HepG2 (cell line): ENCODE data around the gene SLC35F3. TPM values are rescaled to one million over a fixed set of nuclear protein-coding genes. Genes with fewer than 3 reads are reported as not detected.

Experiments used
- ATAC-seq: fragments of 200-7000 bp; cut with Tn5 transposase; 3 replicates; pipeline ENCODE4 v1.9.1; 2020; ENCODE audit warnings: mild to moderate bottlenecking, moderate library complexity
- BruUV-seq: library from RNA; stranded (reverse); fragments of 400-500 nt; replicated peaks from 2 replicates; lab custom pipeline; 2021; lab: Mats Ljungman, UMichigan
- CTCF ChIA-PET: fragments of 300-600 bp; formaldehyde crosslinking; extraction: SDS; loops from one replicate; lab custom pipeline; 2021; ENCODE audit warnings: low total read pairs, inconsistent platforms, low intra/inter-chr PET ratio; lab: Yijun Ruan, JAX
- POLR2A ChIA-PET: fragments of 350-600 bp; sonication (Branson Sonifier 250); formaldehyde crosslinking; loops from one replicate; lab custom pipeline; 2020; ENCODE audit warnings: antibody characterized with exemption, inconsistent platforms; lab: Yijun Ruan, JAX
- DNase-seq: peaks from one replicate; pipeline ENCODE4 v3.0.0-alpha.2; 2015; ENCODE audit warnings: low spot score
- FAIRE-seq: peaks from 3 replicates; lab custom pipeline; 2011; peaks lifted over from hg19 to GRCh38; lab: Jason Lieb, UNC
- H2AFZ ChIP-seq: one replicate; pipeline ENCODE4 v1.6.1; 2011; ENCODE audit warnings: low read length, inconsistent platforms
- H3K27ac ChIP-seq: fragments of 300-600 bp; 3 replicates; pipeline ENCODE4 v1.8.0; 2011; ENCODE audit warnings: mixed run types, mild to moderate bottlenecking, mixed read lengths, low read length, inconsistent platforms; ENCODE audit not compliant: insufficient read depth; ENCODE audit errors: extremely low read length
- H3K27me3 ChIP-seq, 2 experiments: fragments of 200-600 bp in 1 of 2; 2 replicates in 1 of 2; 3 replicates in 1 of 2; pipeline versions ENCODE4 v1.6.0 to v1.8.0; 2011; ENCODE audit warnings: low read length in 2 of 2, mild to moderate bottlenecking in 2 of 2, moderate library complexity in 2 of 2, inconsistent platforms in 1 of 2; ENCODE audit not compliant: insufficient read depth in 2 of 2, control insufficient read depth in 1 of 2
- H3K36me3 ChIP-seq, 2 experiments: fragments of 200-600 bp in 1 of 2; replicated peaks in 1 of 2; 2 replicates in 1 of 2; 3 replicates in 1 of 2; pipeline versions ENCODE4 v1.5.1 to v1.8.0; 2011; ENCODE audit warnings: low read length in 2 of 2, inconsistent platforms in 1 of 2; ENCODE audit not compliant: insufficient read depth in 2 of 2, control insufficient read depth in 1 of 2
- H3K4me1 ChIP-seq: 2 replicates; pipeline ENCODE4 v1.5.1; 2012; ENCODE audit warnings: low read length, inconsistent platforms; ENCODE audit not compliant: insufficient read depth
- H3K4me2 ChIP-seq: 2 replicates; pipeline ENCODE4 v1.6.0; 2011; ENCODE audit warnings: low read depth, low read length, inconsistent platforms
- H3K4me3 ChIP-seq, 3 experiments: fragments of 200-600 bp in 1 of 3; sonication (generic), shearing (Covaris generic) in 1 of 3; replicated peaks in 1 of 3; 2 replicates each; pipeline ENCODE4 v1.5.1; 2011 to 2016; ENCODE audit warnings: low read length in 3 of 3, inconsistent platforms in 2 of 3, low read depth in 2 of 3, mild to moderate bottlenecking in 2 of 3, control low read depth in 1 of 3, mixed read lengths in 1 of 3; ENCODE audit not compliant: insufficient read depth in 1 of 3
- H3K79me2 ChIP-seq: one replicate; pipeline ENCODE4 v1.6.1; 2011; ENCODE audit warnings: low read length, inconsistent platforms; ENCODE audit not compliant: insufficient read depth
- H3K9ac ChIP-seq: 2 replicates; pipeline ENCODE4 v1.6.0; 2011; ENCODE audit warnings: mild to moderate bottlenecking, low read depth, low read length, inconsistent platforms; ENCODE audit not compliant: insufficient read depth
- H3K9me3 ChIP-seq: 2 replicates; pipeline ENCODE4 v1.5.1; 2012; ENCODE audit warnings: mild to moderate bottlenecking, low read length
- H4K20me1 ChIP-seq: 2 replicates; pipeline ENCODE4 v1.6.0; 2011; ENCODE audit warnings: inconsistent platforms, mild to moderate bottlenecking, low read length, moderate library complexity; ENCODE audit not compliant: insufficient read depth
- HNRNPK ChIP-seq: fragments of 200-400 bp; formaldehyde crosslinking; IDR thresholded peaks from 2 replicates; pipeline ENCODE4 v1.6.1; 2018; ENCODE audit warnings: low read length, low read depth, moderate library complexity, mild to moderate bottlenecking; ENCODE audit not compliant: poor library complexity, severe bottlenecking
- ZNF546 ChIP-seq: sonication (generic); formaldehyde crosslinking; conservative IDR thresholded peaks from 2 replicates; pipeline ENCODE4 v1.8.1; 2023; ENCODE audit warnings: mild to moderate bottlenecking, missing genetic modification reagents
- ZNF550 ChIP-seq: sonication (generic); formaldehyde crosslinking; IDR thresholded peaks from 2 replicates; pipeline ENCODE4 v1.4.0; 2020; ENCODE audit warnings: mild to moderate bottlenecking, missing genetic modification reagents, borderline replicate concordance
- ZNF768 ChIP-seq: sonication (generic); formaldehyde crosslinking; IDR thresholded peaks from 2 replicates; pipeline ENCODE4 v1.4.0; 2020; ENCODE audit warnings: missing genetic modification reagents
- whole genome bisulfite sequencing: methylation state at CpG from one replicate; pipeline ENCODE4 v1.1.6; 2017; ENCODE audit warnings: low lambda C conversion rate; 5-methylcytosine and 5-hydroxymethylcytosine counted together
- in situ Hi-C: cut with HindIII; loops from 2 replicates; pipeline ENCODE4 v1.10.0; 2017; ENCODE audit warnings: low pct_unique_long_range_greater_than_20kb; ENCODE audit not compliant: extremely low pct_ligation_motif_present
- intact Hi-C: fragments of 100-400 bp; cut with micrococcal nuclease; formaldehyde crosslinking; loops from one replicate; pipeline ENCODE4 v1.10.0; 2022; ENCODE audit not compliant: unreplicated experiment
- polyA plus RNA-seq, 8 experiments: library from polyadenylated mRNA; depleted of rRNA in 3 of 8; stranded (reverse) in 7 of 8; unstranded in 1 of 8; fragments of >200 nt; fragmentation: Illumina TruSeq in 4 of 8; extraction: Trizol in 4 of 8; gene quantifications; 2 replicates each; pipeline versions ENCODE4 v1.2.1 to v1.2.3, GENCODE V29; 2011 to 2016; ENCODE audit warnings: low read depth in 4 of 8, missing spikeins in 1 of 8, mixed read lengths in 1 of 8; ENCODE audit not compliant: insufficient read depth in 1 of 8
- total RNA-seq, 5 experiments: library from RNA; depleted of rRNA; stranded (reverse); fragments of >200 nt; fragmentation: Illumina TruSeq; extraction: Trizol; gene quantifications; 2 replicates each; pipeline ENCODE4 v1.2.3, GENCODE V29; 2016; ENCODE audit warnings: low read depth in 1 of 5
- TF ChIP-seq, protein P1 (sequence below): sonication (generic); formaldehyde crosslinking; IDR thresholded peaks from 2 replicates; pipeline ENCODE4 v1.4.0; 2020; ENCODE audit warnings: missing genetic modification reagents
- TF ChIP-seq, protein P2 (sequence below): sonication (generic); formaldehyde crosslinking; IDR thresholded peaks from 2 replicates; pipeline ENCODE4 v1.4.0; 2020; ENCODE audit warnings: missing genetic modification reagents, borderline replicate concordance
- TF ChIP-seq, protein P3 (sequence below): sonication (generic); formaldehyde crosslinking; IDR thresholded peaks from 2 replicates; pipeline ENCODE4 v1.5.1; 2020; ENCODE audit warnings: missing genetic modification reagents, mild to moderate bottlenecking, borderline replicate concordance
- TF ChIP-seq, protein P4 (sequence below): IDR thresholded peaks from 2 replicates; pipeline ENCODE4 v1.6.1; 2012; ENCODE audit warnings: low read length, improper control_type of control experiment
- TF ChIP-seq, protein P5 (sequence below): sonication (generic); formaldehyde crosslinking; IDR thresholded peaks from 2 replicates; pipeline ENCODE4 v1.4.0; 2020; ENCODE audit warnings: missing genetic modification reagents, borderline replicate concordance

Gene SLC35F3
- total and polyA plus RNA-seq, 2 of the 13 experiments (the other 11 are each of a cell fraction or from before 2014, with no cell fraction given), result not detected

DNA sequence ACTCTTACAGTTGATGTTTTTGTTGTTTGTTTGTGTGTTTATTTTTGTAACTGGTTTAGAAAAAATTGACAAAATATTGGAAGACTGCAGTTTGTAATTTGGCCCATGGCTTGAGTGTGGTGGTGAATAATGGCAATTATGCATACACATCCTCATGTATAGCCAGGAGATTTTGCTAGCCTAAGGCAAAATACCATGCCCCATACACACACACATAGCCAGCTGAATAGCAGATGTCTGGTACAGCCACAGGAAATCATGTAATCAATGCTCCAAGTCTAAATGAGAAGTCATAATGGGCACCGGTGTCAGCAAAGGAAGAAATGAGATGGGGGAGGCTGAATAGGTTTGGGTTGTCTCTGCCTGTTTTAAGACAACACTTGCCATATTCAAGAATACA lies 333.6 kb downstream of the SLC35F3 start:
- Histone ChIP-seq H3K4me1 (peaks cover 22% of the 10 kb centered on the region), H3K79me2 (no peaks in the 10 kb centered on the region), H3K36me3 (no peaks in the 10 kb centered on the region), H3K4me2 (no peak overlapping the region), H4K20me1 (no peaks in the 10 kb centered on the region), H3K9me3 (no peaks in the 10 kb centered on the region), H3K27me3 (0 out of 5 replicates have a peak, but pooled peaks cover 0 to 4% of the 10 kb centered on the region in 2 experiments), H3K9ac (no peak overlapping the region), H2AFZ (no peak overlapping the region), H3K4me3 (no peak overlapping the region), H3K27ac (no peak overlapping the region)
- CTCF ChIA-PET, result no interaction called here
- no peak for DNase-seq
- in situ Hi-C loops, result no loop called here
- intact Hi-C loops, result no loop called here
- POLR2A ChIA-PET, result no interaction called here
- no peak for FAIRE-seq
- no TSS peak for BruUV-seq
- ATAC-seq, result no peak
- 85% methylated on average over 1 of the region's 1 CpG for WGBS
- TF ChIP-seq, protein P1, sequence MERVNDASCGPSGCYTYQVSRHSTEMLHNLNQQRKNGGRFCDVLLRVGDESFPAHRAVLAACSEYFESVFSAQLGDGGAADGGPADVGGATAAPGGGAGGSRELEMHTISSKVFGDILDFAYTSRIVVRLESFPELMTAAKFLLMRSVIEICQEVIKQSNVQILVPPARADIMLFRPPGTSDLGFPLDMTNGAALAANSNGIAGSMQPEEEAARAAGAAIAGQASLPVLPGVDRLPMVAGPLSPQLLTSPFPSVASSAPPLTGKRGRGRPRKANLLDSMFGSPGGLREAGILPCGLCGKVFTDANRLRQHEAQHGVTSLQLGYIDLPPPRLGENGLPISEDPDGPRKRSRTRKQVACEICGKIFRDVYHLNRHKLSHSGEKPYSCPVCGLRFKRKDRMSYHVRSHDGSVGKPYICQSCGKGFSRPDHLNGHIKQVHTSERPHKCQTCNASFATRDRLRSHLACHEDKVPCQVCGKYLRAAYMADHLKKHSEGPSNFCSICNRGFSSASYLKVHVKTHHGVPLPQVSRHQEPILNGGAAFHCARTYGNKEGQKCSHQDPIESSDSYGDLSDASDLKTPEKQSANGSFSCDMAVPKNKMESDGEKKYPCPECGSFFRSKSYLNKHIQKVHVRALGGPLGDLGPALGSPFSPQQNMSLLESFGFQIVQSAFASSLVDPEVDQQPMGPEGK (CRISPR knock-in tag), result no peak
- TF ChIP-seq, protein P2, sequence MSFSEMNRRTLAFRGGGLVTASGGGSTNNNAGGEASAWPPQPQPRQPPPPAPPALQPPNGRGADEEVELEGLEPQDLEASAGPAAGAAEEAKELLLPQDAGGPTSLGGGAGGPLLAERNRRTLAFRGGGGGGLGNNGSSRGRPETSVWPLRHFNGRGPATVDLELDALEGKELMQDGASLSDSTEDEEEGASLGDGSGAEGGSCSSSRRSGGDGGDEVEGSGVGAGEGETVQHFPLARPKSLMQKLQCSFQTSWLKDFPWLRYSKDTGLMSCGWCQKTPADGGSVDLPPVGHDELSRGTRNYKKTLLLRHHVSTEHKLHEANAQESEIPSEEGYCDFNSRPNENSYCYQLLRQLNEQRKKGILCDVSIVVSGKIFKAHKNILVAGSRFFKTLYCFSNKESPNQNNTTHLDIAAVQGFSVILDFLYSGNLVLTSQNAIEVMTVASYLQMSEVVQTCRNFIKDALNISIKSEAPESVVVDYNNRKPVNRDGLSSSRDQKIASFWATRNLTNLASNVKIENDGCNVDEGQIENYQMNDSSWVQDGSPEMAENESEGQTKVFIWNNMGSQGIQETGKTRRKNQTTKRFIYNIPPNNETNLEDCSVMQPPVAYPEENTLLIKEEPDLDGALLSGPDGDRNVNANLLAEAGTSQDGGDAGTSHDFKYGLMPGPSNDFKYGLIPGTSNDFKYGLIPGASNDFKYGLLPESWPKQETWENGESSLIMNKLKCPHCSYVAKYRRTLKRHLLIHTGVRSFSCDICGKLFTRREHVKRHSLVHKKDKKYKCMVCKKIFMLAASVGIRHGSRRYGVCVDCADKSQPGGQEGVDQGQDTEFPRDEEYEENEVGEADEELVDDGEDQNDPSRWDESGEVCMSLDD, result no peak
- TF ChIP-seq ZNF768 (CRISPR knock-in tag) (no peak), HNRNPK (no peak), ZNF550 (CRISPR knock-in tag) (no peak), ZNF546 (CRISPR knock-in tag) (no peak)
- TF ChIP-seq, protein P3, sequence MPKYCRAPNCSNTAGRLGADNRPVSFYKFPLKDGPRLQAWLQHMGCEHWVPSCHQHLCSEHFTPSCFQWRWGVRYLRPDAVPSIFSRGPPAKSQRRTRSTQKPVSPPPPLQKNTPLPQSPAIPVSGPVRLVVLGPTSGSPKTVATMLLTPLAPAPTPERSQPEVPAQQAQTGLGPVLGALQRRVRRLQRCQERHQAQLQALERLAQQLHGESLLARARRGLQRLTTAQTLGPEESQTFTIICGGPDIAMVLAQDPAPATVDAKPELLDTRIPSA, result no peak
- TF ChIP-seq, protein P4, sequence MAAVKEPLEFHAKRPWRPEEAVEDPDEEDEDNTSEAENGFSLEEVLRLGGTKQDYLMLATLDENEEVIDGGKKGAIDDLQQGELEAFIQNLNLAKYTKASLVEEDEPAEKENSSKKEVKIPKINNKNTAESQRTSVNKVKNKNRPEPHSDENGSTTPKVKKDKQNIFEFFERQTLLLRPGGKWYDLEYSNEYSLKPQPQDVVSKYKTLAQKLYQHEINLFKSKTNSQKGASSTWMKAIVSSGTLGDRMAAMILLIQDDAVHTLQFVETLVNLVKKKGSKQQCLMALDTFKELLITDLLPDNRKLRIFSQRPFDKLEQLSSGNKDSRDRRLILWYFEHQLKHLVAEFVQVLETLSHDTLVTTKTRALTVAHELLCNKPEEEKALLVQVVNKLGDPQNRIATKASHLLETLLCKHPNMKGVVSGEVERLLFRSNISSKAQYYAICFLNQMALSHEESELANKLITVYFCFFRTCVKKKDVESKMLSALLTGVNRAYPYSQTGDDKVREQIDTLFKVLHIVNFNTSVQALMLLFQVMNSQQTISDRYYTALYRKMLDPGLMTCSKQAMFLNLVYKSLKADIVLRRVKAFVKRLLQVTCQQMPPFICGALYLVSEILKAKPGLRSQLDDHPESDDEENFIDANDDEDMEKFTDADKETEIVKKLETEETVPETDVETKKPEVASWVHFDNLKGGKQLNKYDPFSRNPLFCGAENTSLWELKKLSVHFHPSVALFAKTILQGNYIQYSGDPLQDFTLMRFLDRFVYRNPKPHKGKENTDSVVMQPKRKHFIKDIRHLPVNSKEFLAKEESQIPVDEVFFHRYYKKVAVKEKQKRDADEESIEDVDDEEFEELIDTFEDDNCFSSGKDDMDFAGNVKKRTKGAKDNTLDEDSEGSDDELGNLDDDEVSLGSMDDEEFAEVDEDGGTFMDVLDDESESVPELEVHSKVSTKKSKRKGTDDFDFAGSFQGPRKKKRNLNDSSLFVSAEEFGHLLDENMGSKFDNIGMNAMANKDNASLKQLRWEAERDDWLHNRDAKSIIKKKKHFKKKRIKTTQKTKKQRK, result no peak
- TF ChIP-seq, protein P5, sequence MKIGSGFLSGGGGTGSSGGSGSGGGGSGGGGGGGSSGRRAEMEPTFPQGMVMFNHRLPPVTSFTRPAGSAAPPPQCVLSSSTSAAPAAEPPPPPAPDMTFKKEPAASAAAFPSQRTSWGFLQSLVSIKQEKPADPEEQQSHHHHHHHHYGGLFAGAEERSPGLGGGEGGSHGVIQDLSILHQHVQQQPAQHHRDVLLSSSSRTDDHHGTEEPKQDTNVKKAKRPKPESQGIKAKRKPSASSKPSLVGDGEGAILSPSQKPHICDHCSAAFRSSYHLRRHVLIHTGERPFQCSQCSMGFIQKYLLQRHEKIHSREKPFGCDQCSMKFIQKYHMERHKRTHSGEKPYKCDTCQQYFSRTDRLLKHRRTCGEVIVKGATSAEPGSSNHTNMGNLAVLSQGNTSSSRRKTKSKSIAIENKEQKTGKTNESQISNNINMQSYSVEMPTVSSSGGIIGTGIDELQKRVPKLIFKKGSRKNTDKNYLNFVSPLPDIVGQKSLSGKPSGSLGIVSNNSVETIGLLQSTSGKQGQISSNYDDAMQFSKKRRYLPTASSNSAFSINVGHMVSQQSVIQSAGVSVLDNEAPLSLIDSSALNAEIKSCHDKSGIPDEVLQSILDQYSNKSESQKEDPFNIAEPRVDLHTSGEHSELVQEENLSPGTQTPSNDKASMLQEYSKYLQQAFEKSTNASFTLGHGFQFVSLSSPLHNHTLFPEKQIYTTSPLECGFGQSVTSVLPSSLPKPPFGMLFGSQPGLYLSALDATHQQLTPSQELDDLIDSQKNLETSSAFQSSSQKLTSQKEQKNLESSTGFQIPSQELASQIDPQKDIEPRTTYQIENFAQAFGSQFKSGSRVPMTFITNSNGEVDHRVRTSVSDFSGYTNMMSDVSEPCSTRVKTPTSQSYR (CRISPR knock-in tag), result no peak
